OCI-M2 (cell line): ENCODE data around the gene MECP2.

Experiments used
- DNase-seq: peaks from one replicate; lab custom pipeline; 2025; ENCODE audit not compliant: unreplicated experiment; lab: John Stamatoyannopoulos, UW

The MECP2 gene

DNA sequence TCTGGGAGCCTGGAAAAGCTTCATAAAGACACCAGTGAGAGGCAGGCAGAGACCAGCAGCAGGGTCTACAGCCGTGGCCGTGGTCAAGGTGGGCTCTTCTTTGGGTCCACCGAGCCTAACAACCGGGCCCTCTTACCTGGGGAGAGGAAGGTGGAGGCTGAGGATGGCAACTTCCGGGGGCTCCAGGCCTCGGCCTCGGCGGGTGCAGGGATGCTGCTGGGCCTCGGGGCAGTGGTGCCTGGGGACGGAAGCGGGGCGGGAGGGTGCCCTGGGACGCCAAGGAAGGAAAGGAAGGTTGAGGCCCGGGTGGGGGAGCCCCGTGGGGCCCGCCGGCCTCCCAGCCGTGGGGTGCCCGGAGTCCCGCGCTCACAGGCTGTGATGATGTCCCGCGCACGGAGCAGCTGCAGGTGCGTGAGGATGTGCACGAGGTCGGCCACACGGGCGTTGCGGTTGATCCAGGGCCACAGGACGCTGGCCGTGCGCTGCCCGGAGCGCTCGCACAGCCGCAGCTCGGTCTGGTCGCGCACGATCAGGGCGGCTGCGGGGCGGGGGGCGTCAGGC lies 78.4 kb downstream of the MECP2 start:
- DNase-seq, result no peak

DNA sequence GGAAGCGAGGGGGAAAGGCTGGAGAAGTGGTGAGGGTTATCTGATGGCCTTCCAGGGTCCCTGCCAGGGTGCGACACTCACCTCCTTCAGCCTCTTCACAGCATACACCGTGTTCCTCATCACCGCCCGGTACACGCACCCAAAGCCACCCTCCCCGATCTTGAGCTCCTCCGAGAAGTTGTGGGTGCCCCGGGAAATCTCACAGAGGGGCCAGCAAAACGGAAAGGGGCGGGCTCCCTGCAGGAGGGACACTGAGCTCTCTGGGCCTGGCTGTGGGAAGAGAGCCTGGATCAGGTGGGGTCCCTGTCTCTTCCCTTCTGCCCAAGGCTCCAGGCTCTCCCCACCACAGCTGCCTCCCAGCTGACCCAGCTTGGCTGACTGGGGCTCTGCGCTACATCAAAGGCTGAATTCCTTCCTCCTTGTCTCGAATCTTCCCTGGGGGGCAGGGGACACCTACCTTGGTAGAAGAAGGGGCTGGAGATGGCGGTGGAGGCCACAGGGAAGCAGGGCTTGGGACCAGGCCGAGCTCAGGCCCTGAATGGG lies 78.9 kb downstream of the MECP2 start:
- no peak for DNase-seq

DNA sequence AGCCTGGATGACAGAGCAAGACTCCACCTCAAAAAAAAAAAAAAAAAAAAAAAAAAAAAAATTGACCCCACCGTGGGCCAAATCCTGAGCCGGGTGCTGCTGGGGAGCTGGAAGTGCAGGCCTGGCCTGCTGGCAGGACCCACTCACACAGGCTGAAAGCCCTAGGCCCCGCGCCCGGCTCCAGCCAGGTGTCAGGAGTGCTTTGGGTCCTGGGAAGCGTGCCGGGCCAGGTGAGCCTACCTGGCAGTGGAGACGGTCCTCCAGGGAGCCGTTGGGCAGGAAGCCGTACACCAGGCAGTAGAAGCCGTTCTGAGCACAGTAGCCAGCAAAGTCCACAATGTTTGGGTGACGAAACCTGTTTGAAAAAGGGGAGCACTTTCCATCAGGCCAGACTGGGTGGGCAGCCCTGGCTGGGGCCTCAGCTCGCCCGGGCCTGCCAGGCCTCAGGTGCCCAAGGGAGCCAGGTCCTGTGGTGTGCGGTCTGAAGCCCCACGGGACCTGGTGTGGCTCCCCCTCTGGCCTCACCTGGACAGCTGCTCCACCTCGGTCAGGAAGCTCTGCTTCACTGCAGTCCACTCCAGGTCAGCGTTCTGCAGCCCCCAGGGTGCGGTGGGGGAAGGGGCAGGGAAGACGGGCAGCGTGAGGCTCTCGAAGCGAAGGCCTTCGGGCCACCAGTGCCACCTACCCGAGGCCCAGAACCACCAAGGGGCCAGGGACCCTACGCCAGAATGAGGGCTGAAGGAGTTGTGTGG lies 79.6 kb downstream of the MECP2 start:
- no peak for DNase-seq

- no peak for DNase-seq
These were observed 81.0 kb downstream of the MECP2 start for GRCh38 chrX:154016366-154017076.

GRCh38 chrX:154015581-154016264 lies 81.8 kb downstream of the MECP2 start:
- no peak for DNase-seq

- DNase-seq, result no peak
These were observed 82.8 kb downstream of the MECP2 start for GRCh38 chrX:154014429-154015380.

DNA sequence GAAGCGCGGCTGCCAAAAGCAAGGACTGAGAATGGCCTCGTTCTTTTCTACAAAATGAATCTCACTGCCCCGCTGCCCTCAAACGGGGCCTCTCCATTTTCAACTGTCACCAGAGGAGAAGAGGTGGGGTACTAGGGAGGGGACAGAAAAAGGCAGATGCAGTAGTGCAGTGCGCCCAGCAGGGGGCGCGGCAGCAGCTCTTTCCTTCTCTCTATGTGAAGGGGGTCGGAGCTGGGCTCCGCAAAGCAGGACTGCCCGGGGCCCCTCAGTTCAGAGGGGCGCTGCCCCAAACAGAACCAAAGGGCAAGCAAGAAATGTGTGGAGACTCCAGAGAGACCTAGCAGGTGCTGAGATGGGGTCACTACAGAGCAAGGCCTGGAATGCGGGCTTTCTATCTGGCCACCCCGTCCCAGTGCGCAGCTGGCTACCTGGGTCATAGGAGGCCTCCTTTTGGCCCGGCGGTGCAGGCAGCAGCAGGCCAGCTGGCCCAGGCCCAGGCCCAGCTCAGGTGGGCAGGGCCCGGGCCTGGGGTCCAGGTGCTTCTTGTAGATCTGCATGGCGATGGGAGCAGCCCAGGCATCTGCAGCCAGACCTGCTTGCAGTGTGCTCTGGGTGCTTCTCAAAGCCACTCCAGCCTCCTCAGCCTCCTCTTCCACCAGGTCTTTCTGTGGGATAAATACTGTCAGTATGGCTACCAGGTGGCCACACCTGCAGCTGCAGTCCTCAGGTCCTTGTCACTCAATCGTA lies 83.7 kb downstream of the MECP2 start:
- no peak for DNase-seq

DNA sequence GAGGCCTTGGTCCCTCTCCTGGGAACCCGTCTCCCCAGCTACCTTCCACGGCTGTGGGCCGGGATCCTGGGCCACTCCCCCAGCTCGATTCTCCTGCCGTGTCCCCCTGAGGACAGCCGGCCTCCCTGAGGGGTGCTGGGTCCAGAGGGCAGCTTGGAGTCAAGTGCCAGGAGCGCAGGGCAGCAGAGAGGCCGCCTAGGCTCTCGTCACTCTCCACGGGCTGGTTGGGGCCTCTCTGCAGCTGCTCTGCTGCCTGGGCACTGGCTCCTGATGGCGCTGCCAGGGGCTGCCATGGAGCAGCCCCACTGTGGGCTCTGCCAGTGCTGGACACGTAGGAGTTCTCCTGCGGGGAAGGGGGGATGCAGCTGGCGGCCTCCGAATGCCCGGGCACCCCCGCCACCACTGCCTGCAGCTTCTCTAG lies 84.5 kb downstream of the MECP2 start:
- DNase-seq, result no peak

DNA sequence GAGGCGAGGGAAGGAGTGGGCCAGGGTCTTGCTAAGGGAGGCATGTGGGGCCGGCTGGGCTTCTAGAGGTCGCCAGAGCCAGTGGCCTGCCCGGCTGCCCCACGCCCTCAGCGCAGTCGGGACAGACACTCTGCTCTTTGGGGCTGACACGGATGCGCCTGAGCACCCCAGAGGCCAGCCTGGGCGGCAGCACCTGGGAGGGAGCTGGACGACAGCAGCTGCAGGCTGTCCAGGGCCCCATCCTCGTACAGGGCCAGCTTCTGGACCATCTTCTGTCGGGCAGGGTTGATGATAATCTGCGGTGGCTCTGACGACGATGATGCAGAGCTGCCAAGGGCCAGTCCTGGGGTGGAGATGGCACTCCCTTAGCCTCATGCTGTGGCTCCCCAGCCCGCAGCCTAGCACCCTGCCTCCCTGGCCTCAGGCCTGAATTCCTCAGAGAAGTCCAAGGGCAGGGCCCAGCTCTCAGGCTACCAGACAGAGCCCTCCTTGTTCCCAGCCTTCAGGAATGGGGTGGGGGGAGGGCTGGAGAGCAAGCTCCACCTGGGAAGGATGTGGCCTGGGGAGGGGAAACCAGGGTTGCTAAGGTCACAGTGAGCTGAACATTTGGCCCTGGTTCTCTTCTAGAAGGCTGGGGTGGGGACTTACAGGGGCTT lies 85.1 kb downstream of the MECP2 start:
- no peak for DNase-seq

DNA sequence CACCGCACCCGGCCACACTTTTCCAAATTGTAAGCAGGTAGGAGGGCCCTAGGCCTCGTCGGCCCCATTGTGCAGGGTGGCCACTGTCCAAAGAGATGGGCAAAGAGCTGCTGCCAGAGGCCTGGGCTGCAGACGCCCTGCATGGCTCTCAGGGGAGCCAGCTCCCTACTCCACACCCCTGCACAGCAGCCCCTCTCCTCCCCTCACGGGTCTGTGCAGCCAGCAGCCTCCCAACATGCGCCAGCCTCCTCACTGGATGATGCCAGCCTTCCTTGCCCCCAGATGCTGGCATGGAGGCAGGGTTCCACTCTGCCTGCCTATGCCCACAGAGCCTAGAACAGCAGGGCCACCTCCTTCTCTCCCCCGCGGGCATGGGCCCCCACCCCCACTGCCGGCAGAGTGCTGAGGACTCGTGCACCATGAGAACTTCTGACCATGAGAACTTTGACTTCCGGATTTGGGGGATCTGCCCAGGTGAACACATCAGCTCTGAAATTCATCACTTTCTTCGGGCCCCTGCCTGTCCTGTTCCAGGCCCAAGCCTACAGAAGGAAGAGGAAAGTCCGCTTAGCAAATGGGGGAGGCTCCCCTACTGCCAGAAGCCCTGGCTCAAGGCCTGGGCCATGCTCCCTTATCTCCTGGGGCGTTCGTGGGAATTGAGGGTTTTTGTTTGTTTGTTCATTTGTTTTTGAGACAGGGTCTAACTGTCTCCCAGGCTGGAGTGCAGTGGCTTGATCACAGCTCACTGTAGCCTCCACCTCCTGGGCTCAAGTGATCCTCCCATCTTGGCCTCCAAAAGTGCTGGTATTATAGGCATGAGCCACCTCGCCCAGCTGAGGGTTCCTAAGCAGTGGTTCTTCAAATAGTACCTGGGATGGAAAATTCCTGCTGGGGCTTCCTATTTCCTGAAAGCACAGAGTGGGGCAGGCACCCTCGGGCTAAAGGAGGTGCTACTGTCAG lies 85.9 kb downstream of the MECP2 start:
- DNase-seq, result no peak

DNA sequence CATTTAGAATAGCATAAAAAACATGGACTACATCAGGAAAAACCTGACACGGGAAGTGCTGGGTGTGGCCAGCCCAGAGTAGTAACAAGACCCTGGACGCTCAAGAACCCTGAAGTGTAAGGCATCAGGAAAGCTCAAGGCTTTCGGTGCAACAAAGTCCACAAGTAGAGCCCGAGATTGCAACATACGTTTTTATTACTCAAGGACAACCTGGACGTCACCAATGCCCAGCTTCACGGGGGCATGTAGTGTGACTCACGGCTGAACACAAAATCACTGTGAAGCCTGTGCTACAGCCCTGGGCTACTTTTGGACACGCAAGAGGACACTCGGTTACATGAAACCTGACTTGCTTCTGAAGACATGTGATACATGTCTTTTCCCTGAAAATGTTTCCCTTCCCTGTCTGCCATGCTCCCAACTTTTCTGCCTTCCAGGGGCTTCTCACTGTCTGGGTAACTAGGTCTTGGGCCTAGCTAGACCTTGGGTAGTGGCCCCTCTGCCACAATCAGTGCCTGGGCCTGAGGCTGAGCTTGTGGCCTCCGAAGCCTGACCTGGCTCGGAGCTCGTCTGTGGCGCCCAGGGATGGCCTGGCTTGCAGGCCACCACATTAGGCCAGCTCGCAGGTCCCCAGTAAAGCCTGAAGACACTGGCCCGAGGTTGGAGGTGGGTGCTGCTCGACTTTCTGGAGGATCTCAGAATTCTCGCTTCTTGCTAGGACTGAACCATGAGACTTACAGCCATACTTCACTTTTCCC lies 87.0 kb downstream of the MECP2 start:
- DNase-seq, result no peak

GRCh38 chrX:154008521-154008920 lies 89.0 kb downstream of the MECP2 start:
- DNase-seq, result no peak

DNA sequence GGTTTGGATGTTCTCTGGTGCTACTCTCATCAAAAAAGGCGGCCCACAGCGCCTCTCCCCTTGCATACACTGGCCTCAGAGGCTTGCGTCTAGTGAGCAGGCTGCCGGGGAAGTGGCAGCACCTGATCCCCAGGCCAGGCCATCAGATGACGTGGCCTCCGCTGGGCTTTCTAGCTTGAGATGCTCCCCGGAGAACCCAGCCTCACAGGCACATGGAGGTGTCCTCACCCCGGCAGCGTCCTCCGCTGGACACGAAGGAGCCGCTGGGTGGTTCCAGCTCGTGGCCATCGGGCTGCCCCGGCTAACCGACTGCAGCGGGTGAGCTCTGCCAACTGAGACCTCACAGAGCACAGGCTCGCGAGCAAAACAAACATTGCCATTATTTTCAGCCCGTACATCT lies 90.6 kb downstream of the MECP2 start:
- no peak for DNase-seq

DNA sequence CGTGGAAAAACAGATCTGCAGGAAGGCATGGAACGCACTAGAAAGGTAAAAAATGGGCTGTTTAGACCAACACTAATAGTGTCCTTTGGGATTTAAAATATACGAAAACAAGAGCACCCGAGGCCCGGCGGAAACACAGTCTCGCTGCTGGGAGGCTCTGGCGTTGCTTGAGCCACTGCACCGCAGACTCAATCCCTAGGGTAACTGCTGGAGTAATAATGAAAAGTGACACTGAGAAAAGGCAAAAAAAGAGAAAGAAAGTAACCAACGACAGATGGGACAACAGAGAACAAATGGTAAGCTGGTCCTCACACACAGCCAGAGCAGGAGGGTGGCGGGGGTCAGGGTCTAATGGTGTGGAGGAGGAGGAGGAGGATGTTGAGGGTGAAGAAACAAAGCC lies 93.2 kb downstream of the MECP2 start:
- DNase-seq, result no peak

DNA sequence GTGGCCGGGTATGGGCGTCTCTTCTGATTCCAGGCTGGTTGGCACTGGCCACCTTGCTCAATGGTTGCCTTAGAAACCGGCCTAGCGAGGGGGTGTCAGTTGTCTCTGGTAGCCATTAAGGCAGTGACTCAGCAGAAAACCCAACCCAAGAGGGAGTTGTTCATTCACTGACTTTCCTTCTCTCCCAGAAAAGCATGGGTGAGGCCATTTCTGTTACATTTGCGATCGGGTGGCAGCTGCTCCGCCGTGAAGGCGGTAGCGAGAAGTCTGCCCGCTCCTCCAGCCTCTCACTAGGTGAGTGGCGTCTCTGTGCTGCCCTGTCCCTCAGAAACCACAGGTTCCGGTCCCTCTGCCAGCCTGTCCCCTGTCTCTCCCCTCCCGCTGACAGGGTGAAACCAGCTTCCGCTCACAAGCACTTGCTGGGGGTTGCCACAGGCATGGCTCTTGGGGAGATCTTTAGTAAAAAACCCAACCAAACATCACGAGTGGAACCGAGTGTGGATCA lies 95.2 kb downstream of the MECP2 start:
- DNase-seq, result no peak

GRCh38 chrX:154000051-154000450 lies 97.5 kb downstream of the MECP2 start:
- DNase-seq, result no peak
